Esophagus squamous epithelium (tissue), 4 donors: ENCODE data around the gene CCDC88C.

ENCODE experiments used
- POLR2A ChIP-seq, 4 donors: fragments of 450-650 bp; IDR thresholded peaks; one replicate each; pipeline ENCODE4 v1.6.1; 2017; ENCODE audit warnings: antibody characterized with exemption in 4 of 4, mild to moderate bottlenecking in 4 of 4, moderate library complexity in 3 of 4
- TF ChIP-seq, protein P1 (sequence below), 6 experiments: fragments of 450-650 bp in 4 of 6; fragments of 200-600 bp in 2 of 6; sonication (generic) in 2 of 6; IDR thresholded peaks; one replicate each; pipeline ENCODE4 v1.5.1; 2016 to 2019; ENCODE audit warnings: antibody characterized with exemption in 6 of 6, mild to moderate bottlenecking in 4 of 6, moderate library complexity in 4 of 6

DNA sequence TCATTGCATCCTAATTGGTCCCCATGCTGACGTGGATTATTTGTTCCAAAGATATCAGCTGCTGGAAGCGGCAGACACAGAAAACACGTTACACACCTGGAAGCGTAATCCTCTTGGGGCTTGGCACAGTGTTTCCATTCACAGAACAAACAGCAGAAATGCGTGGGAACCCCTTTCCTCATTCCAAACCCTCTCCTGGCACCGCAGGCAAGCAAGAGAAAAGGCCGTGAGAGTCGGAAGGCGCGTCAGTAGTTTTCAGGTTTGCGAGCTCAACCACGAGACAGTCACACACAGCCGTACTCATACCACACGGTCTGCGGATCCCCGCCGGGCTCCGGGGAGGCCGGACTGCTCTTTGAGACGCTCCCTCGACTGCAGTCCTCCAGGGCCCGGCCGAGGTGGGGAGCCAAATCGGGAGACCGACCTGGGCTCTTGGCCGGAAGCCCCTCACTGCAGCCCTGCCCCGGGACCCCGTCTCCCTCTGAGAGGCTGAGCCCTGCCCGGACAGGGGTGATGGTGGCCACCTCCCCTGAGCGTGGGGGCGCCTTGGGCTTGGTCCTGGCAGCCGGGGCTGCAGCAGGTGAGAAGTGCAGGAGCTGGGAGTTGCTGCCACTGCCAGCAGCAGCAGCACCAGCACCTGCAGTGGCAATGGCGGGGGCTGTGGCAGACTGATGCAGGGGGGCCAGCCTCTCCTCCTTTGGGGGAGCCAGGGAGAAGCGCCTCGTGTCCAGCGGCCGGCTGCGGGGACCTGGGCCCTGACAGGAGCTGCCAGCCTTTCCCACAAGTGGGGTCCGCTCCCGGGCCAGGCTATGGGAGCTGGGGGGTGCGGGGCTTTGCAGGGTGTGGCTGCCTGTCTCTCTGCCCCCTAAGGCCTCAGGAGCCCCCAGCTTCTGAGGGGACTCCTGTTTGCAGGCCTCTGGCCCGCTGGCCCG lies 145.0 kb downstream of the CCDC88C start:
- TF ChIP-seq, protein P1, sequence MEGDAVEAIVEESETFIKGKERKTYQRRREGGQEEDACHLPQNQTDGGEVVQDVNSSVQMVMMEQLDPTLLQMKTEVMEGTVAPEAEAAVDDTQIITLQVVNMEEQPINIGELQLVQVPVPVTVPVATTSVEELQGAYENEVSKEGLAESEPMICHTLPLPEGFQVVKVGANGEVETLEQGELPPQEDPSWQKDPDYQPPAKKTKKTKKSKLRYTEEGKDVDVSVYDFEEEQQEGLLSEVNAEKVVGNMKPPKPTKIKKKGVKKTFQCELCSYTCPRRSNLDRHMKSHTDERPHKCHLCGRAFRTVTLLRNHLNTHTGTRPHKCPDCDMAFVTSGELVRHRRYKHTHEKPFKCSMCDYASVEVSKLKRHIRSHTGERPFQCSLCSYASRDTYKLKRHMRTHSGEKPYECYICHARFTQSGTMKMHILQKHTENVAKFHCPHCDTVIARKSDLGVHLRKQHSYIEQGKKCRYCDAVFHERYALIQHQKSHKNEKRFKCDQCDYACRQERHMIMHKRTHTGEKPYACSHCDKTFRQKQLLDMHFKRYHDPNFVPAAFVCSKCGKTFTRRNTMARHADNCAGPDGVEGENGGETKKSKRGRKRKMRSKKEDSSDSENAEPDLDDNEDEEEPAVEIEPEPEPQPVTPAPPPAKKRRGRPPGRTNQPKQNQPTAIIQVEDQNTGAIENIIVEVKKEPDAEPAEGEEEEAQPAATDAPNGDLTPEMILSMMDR (IDR thresholded peaks at IDR 0.05): no peak
- no peak for TF ChIP-seq POLR2A (IDR thresholded peaks at IDR 0.05)
